ENCODE data around the gene SDC3.

The SDC3 gene

DNA sequence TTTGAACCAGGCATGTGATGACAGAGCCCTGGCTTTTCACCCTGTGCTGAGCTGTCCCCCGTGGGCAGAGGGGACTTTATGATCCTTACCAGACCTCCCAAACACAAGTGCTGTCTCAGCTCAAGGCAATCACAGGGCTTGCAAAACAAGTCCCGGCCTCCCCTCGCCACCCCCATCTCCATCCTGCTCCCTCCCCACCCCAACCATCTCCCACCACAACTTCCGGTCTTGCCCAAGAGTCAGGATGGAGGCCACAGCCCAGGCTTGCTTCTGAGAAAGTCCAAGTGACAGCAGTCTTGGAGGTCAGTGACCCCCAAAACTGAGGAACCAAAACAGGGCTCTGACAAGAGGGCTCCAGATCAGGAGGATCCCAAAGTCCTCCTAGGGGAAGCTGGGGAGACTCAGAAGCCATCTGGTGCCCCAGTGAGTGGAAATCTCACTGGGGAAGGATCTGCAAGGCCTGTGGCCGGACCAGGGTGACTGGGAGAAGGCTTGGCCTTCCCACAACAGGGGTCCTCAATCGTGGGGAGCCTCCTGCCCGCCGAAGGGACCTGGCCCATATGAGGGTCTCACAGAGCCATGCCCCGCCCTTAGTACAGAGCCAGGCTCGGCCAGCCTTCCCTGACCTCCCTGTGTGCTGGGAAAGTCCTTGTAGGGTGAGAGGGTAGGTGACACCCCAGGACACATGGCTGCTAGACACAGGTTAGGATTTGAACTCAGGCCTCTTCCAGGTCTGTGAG lies 4.5 kb upstream of the SDC3 start:
- Histone ChIP-seq H3K4me3 (no peak overlapping the region), H3K27ac (peak overlapping the region in 1 of 2 donors; percentile 69)
- TF ChIP-seq, protein P1, sequence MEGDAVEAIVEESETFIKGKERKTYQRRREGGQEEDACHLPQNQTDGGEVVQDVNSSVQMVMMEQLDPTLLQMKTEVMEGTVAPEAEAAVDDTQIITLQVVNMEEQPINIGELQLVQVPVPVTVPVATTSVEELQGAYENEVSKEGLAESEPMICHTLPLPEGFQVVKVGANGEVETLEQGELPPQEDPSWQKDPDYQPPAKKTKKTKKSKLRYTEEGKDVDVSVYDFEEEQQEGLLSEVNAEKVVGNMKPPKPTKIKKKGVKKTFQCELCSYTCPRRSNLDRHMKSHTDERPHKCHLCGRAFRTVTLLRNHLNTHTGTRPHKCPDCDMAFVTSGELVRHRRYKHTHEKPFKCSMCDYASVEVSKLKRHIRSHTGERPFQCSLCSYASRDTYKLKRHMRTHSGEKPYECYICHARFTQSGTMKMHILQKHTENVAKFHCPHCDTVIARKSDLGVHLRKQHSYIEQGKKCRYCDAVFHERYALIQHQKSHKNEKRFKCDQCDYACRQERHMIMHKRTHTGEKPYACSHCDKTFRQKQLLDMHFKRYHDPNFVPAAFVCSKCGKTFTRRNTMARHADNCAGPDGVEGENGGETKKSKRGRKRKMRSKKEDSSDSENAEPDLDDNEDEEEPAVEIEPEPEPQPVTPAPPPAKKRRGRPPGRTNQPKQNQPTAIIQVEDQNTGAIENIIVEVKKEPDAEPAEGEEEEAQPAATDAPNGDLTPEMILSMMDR (IDR thresholded peaks at IDR 0.05), result no peak
- DNase-seq (ENCODE audit: low spot score), result no peak

DNA sequence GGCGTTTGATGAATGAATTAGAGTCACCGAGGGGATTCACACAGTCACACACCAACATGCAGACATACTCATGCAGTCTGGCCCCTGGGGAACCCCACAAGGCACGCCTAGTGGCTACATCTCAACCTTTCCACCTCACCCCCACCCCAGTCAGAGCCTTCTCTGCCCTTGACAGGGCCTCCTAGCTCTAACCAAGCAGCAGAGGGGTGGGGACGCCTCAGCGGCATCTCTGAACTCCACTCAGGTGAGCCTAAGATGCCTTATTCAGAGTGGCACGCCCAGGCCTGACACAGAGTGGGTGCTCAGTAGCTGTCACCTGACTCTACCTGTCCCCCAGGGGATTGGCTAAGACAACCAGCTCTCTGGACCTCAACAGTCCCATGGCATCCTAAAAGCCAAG lies 3.7 kb upstream of the SDC3 start:
- DNase-seq (ENCODE audit: low spot score), result no peak
- Histone ChIP-seq H3K27ac (peak overlapping the region in 1 of 2 donors; percentile 38), H3K4me3 (no peak overlapping the region)
- TF ChIP-seq, protein P1 (IDR thresholded peaks at IDR 0.05), result no peak

DNA sequence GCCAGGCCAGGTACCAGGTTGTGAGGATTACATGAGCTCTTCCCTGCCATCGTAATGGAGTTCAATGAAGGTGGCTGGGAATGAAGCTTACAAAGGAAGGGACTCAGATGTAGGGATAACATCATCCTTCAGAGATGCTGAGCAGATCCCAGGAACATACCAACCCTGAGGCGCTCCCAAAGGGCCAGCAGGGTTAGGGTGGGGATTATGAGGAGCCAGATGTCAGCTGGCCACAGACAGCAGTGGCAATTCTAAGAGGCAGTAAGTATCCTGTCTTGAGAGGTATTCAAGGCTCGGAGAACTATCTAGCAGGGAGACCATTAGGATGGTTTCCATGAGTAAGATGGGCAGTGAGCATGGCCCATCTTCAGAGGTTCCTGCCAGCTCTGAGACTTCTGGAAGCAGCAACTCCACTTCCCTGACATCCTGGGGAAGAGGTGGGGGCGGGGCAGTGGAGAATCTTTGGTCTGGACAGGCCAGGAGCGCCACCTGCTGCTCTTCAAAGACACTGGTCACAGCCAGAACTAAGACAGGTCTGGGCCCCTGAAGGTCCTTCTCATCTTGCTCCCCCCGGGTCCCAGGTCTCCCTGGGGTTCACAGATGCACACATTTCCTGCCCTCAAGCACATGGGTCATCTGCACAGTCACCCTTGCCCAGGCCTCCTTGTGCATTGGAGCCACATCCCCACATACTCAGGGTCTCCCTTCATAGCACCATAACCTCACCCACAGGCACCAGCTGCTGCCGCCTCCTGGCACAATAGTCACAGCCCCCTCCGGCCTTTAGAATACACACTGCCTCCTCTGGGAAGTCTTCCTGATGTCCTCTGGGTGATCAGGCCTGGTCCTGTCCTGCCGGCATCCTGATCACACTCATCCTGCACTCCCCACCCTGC lies 2.7 kb upstream of the SDC3 start:
- no peak for DNase-seq (ENCODE audit: low spot score)
- TF ChIP-seq, protein P1 (IDR thresholded peaks at IDR 0.05), result peak; percentile 89
- H3K4me3 ChIP-seq, result no peak overlapping the region
- H3K27ac ChIP-seq, result no peak overlapping the region

DNA sequence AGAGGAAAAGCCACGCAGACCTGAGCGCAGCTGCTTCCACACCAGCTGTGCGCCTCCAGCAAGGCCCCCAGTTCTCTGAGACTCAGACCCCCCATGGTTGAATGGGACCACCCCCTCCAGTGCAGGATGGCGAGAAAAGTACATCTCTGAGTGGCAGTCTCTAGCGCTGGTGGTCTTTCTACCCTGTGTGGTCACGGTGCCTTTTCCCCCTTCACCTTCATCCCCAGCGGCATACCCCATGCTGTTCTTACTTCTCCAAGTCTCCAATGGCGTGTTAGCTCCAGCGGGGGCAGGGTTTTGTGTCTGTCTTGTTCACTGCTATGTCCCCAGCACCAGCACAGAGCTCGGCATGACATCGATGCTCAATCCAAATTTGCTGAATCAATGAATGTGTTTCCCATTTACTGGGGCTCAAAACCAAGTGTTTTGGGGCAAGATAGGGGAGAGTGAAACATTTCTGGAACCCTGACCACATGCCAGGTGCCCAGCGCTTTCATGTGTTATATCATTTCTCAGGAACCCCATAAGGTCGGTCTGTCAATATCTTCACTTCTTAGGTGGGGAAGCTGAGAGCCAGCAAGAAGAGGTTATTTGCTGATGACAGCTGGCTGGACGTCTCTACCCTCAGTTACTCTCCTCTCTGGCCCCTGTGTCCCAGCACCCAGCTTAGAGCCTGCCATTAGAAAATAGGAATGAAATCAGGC lies 959 bp upstream of the SDC3 start:
- peak overlapping the region; percentile 78 for H3K4me3 ChIP-seq
- DNase-seq (ENCODE audit: low spot score), result peak; percentile 71
- H3K27ac ChIP-seq, result peak overlapping the region; percentile 53 to 83
- TF ChIP-seq, protein P1 (IDR thresholded peaks at IDR 0.05), result no peak

DNA sequence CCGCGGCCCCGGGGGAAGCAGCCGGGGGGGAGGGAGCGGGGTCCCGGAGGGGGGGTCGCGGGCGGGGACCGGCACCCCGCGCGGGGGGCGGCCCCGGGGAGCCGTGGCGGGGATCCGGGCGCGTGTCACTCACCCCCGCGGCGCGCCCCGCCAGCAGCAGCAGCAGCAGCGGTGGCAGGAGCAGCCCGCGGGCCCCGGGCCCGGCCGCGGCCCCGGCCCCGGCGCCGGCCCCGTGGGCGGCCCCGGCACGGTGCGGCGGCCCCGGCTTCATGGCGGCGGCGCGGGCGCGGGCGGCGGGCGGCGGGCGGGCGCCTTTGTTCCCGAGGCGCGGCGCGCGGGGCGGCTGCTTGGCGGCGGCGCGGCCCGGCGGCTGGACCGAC lies 252 bp downstream of the SDC3 start:
- Histone ChIP-seq H3K4me3 (peak overlapping the region; percentile 78), H3K27ac (peak overlapping the region; percentile 47 to 83)
- DNase-seq (ENCODE audit: low spot score), result no peak
- TF ChIP-seq, protein P1 (IDR thresholded peaks at IDR 0.05), result no peak

DNA sequence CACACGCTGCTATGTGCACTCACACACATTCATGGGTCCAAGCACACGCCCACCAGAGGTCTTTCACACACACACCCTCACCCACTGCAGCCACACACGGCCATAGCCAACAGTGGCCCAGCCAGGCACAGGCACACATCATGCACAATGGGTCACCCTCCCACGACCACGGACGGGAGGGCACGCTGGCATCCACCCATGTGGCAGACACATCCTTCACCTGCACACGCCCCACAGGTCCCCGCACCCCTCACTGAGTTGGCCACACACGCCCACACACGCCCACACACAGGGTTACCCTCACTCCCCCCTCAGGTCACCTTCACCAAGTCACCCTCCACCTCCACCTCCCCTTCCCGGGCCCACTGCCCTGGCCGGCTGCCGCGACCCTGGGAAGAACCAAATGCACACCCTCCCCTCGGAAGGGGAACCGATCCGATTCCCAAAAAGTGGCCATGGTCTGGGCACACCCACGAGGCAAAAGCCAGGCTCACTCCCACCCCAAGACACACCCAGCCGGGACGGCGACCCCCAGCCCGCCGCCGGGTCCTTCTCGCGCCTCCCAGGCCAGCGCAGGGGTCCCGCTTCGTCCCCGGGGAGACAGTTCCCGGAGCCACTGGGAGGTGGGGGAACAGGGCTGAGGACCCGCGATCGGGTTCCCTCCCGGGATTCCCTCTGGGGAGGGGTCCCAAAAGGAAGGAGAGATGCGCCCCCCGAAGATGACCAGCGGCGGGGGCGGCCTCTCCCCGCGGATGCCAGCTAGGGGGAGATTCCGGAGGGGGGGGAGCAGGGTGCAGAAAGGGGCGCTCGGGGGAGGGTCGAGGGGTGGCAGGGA lies 860 bp downstream of the SDC3 start:
- peak; percentile 73 for DNase-seq (ENCODE audit: low spot score)
- Histone ChIP-seq H3K27ac (peak overlapping the region; percentile 47 to 83), H3K4me3 (peak overlapping the region; percentile 78)
- TF ChIP-seq, protein P1 (IDR thresholded peaks at IDR 0.05), result no peak

All from coronary artery (tissue), 2 donors.